SK-N-SH treated with all-trans-retinoic acid at 6 μM for 48 hours (cell line): ENCODE measurements around the gene PALB2.

ENCODE experiments used
- BACH2 ChIP-seq: fragments of 250-450 bp; sonication (Bioruptor Pico); IDR thresholded peaks from 2 replicates; pipeline ENCODE4 v1.9.0; 2021; ENCODE audit warnings: mild to moderate bottlenecking, borderline replicate concordance
- RARB ChIP-seq: fragments of 250-450 bp; sonication (Bioruptor Pico); IDR thresholded peaks from 2 replicates; pipeline ENCODE4 v1.8.0; 2021; ENCODE audit warnings: mild to moderate bottlenecking, moderate library complexity
- TF ChIP-seq, protein P1 (sequence below): fragments of 250-450 bp; sonication (Bioruptor Pico); IDR thresholded peaks from 2 replicates; pipeline ENCODE4 v1.5.0; 2020; ENCODE audit warnings: mild to moderate bottlenecking, moderate library complexity
- TF ChIP-seq, protein P2 (sequence below): fragments of 250-450 bp; sonication (Bioruptor Pico); IDR thresholded peaks from 2 replicates; pipeline ENCODE4 v1.8.0; 2020; ENCODE audit warnings: mild to moderate bottlenecking, moderate library complexity, borderline replicate concordance
- TF ChIP-seq, protein P3 (sequence below): fragments of 250-450 bp; sonication (Bioruptor Pico); IDR thresholded peaks from 2 replicates; pipeline ENCODE4 v1.8.0; 2021; ENCODE audit warnings: low read depth, mild to moderate bottlenecking, moderate library complexity, borderline replicate concordance

DNA sequence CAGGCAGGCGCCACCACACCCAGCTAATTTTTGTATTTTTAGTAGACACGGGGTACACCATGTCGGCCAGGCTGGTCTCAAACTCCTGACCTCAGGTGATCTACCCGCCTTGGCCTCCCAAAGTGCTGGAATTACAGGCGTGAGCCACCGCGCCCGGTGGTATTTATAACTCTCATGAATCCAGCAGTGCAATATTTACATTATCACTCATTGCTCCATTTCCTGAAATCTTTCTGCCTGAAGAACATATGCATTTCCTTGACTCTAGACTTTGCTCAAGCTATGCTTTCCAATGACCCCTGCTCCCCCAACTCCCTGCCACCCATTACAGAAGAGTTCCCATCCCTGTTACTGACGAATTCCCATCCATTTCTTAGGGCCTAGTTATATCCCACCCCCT is 25.3 kb downstream of the PALB2 start:
- TF ChIP-seq, protein P1, sequence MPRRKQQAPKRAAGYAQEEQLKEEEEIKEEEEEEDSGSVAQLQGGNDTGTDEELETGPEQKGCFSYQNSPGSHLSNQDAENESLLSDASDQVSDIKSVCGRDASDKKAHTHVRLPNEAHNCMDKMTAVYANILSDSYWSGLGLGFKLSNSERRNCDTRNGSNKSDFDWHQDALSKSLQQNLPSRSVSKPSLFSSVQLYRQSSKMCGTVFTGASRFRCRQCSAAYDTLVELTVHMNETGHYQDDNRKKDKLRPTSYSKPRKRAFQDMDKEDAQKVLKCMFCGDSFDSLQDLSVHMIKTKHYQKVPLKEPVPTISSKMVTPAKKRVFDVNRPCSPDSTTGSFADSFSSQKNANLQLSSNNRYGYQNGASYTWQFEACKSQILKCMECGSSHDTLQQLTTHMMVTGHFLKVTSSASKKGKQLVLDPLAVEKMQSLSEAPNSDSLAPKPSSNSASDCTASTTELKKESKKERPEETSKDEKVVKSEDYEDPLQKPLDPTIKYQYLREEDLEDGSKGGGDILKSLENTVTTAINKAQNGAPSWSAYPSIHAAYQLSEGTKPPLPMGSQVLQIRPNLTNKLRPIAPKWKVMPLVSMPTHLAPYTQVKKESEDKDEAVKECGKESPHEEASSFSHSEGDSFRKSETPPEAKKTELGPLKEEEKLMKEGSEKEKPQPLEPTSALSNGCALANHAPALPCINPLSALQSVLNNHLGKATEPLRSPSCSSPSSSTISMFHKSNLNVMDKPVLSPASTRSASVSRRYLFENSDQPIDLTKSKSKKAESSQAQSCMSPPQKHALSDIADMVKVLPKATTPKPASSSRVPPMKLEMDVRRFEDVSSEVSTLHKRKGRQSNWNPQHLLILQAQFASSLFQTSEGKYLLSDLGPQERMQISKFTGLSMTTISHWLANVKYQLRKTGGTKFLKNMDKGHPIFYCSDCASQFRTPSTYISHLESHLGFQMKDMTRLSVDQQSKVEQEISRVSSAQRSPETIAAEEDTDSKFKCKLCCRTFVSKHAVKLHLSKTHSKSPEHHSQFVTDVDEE = no peak
- TF ChIP-seq, protein P2, sequence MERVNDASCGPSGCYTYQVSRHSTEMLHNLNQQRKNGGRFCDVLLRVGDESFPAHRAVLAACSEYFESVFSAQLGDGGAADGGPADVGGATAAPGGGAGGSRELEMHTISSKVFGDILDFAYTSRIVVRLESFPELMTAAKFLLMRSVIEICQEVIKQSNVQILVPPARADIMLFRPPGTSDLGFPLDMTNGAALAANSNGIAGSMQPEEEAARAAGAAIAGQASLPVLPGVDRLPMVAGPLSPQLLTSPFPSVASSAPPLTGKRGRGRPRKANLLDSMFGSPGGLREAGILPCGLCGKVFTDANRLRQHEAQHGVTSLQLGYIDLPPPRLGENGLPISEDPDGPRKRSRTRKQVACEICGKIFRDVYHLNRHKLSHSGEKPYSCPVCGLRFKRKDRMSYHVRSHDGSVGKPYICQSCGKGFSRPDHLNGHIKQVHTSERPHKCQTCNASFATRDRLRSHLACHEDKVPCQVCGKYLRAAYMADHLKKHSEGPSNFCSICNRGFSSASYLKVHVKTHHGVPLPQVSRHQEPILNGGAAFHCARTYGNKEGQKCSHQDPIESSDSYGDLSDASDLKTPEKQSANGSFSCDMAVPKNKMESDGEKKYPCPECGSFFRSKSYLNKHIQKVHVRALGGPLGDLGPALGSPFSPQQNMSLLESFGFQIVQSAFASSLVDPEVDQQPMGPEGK (CRISPR knock-in tag) = no peak
- TF ChIP-seq RARB (CRISPR knock-in tag) = no peak
- TF ChIP-seq, protein P3, sequence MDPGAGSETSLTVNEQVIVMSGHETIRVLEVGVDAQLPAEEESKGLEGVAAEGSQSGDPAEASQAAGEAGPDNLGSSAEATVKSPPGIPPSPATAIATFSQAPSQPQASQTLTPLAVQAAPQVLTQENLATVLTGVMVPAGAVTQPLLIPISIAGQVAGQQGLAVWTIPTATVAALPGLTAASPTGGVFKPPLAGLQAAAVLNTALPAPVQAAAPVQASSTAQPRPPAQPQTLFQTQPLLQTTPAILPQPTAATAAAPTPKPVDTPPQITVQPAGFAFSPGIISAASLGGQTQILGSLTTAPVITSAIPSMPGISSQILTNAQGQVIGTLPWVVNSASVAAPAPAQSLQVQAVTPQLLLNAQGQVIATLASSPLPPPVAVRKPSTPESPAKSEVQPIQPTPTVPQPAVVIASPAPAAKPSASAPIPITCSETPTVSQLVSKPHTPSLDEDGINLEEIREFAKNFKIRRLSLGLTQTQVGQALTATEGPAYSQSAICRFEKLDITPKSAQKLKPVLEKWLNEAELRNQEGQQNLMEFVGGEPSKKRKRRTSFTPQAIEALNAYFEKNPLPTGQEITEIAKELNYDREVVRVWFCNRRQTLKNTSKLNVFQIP (CRISPR knock-in tag) = no peak
- TF ChIP-seq BACH2 (CRISPR knock-in tag) = no peak
